ENCODE data around the gene ZBTB16.

The ZBTB16 gene, protein sequence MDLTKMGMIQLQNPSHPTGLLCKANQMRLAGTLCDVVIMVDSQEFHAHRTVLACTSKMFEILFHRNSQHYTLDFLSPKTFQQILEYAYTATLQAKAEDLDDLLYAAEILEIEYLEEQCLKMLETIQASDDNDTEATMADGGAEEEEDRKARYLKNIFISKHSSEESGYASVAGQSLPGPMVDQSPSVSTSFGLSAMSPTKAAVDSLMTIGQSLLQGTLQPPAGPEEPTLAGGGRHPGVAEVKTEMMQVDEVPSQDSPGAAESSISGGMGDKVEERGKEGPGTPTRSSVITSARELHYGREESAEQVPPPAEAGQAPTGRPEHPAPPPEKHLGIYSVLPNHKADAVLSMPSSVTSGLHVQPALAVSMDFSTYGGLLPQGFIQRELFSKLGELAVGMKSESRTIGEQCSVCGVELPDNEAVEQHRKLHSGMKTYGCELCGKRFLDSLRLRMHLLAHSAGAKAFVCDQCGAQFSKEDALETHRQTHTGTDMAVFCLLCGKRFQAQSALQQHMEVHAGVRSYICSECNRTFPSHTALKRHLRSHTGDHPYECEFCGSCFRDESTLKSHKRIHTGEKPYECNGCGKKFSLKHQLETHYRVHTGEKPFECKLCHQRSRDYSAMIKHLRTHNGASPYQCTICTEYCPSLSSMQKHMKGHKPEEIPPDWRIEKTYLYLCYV

DNA sequence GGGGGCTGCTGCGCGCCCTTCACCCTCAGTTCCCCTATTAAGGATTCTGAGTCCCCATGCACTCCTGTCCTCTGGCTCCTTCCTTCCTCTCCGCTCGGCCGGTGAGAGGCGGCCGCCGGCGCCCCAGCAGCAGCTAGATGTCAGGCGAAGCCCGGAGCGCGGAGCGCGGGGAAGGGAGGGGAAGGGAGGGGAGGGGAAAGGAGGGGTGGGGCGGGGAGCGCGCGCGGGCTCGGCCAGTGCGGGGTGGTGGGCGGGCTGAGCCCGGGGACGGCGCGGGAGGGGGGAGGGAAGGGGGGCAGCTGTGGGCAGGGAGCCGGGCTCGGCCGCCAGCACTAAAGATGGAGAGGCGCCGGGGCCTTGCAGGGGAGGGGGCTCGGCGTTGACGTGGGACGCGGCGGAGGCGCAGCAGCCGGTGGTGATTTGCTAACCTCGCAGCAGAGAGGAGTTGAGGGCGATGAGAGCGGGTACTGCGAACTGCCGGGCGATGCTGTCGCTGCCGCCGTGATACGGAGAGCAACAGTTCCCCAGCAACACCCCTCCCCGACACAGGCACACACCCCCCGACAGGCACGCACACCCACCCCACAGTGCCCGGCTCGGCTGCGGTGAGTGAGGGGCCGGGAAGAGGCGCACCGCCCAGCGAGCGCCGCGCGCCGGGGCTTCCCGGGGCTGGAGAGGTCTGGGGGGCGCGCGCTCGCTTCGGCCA is at the start of gene ZBTB16:
TSS of gene ZBTB16 (plus strand) at position 434 of the 706 bp plus-strand sequence. CDS start 3,590 bp downstream, outside the sequence.
- peak; percentile 90 for DNase-seq

- no peak for DNase-seq
Observed at GRCh38 chr11:114010931-114011330, 48.6 kb upstream of the ZBTB16 start.

DNA sequence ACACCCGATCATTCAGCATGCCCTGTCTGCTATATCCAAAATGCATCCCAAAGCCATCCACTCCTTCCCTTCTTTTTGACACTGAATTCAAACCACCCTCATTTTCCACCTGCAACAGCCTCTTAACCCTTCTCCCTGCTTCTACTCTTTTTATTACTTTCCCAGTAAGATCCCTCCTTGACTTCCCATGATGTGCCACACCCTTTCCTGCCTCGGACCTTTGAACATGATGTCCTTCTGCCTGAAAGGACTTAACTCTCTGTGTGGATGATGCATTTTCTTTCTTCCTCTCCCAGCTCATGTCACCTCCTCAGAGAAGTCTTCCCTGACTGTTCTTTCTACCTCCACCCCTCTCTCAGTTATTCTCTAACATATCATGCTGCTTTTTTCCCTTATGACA is 48.1 kb upstream of the ZBTB16 start:
- DNase-seq, result no peak

DNA sequence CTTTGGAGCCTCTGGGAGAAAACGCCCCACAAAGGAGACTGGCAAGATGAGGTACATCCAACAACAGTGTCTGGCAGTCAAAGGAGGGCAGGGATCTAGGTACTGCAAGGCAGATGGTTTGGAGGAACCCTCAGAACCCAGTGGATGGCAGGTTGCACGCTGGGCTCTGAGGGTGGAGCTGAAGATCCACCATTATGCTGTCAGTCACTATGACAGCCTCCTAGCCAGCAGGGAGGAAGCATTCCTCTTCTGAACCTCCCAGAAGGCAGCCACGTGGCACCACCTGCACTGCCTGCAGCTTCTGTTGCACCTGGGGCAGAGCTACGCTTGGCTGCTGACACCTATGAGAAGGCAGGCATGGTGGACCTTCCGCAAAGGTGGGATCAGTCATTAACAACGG is 44.4 kb upstream of the ZBTB16 start:
- no peak for DNase-seq

DNA sequence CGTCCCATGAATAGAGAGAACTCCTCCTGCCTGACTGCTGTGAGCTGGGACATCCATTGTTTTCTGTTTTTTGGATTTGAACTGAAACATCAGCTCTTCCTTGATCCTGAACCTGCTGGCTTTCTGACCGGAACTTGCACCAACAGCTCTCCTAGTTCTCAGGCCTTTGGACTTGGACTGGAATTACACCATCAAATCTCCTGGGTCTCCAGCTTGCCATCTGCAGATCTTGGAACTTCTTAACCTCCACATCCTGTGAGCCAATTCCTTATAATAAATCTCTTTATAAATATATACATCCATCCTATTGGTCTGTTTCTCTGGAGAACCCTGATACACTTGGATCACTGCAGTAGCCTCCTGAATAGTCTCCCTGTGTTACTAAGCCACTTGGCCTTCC is 42.5 kb upstream of the ZBTB16 start:
- DNase-seq, result no peak

- no peak for DNase-seq
Observed at GRCh38 chr11:114017723-114018122, 41.8 kb upstream of the ZBTB16 start.

DNA sequence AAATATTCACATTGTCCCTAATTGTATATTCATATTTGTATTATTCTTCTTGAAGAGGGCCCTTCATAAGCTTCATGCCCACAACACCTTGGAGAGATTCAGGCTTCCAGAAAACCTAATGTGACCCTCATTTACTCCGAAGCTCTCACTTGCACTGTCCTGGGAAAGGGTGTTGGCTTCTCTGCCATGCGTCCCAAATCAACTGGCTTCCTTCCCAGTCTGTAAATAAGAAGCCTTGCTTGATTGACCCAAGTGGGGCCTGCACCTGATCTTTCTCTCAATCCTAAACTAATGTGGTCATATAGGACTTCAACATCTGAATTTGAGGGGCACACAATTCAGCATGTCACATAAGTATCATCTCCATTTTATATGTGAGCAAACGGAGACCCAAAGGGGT is 40.5 kb upstream of the ZBTB16 start:
- DNase-seq, result no peak

DNA sequence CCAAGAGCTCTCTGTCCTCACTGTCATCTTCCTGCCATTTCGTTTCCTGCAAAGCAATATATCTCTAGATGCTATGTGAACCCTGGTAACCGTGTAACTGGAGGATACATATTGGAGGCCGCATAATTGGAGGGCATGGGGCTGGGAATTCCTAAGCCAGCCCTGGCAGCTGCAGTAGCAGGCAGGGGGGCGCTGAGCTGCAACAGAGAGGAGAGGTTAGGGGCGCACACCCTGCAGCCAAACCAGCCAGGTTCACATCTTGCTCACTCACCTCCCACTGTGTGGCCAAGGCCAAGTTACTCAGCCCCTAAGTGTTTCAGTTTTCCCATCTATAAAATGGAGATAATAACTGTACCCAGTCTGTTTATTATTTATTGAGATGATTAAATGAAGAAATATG is 39.9 kb upstream of the ZBTB16 start:
- no peak for DNase-seq

DNA sequence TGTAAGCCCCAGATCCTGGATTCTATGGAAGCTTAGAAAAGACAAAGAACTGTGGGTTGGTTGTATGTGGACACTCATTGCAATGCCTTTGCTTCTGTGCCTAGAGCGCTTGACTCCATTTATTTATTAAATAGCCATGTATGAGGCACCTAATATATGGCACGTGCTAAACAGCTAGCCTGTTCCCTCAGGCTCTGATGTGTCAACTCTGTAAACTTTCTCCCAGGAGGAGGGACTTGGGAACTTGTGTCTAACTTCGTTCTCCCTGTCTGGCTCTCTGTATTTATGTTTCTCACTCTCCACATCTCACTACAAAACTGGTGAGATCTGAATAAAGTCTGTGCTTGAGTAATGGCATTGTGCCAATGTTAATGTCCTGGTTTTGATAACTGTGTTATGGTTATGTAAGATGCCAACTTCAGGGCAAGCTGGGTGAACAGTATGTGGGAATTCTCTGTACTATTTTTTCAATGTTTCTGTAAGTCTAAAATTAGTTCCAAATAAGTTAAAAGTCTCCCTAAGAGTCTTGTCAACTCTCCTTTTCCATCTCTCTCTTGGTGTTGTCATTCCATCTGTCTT is 34.1 kb upstream of the ZBTB16 start:
- no peak for DNase-seq

DNA sequence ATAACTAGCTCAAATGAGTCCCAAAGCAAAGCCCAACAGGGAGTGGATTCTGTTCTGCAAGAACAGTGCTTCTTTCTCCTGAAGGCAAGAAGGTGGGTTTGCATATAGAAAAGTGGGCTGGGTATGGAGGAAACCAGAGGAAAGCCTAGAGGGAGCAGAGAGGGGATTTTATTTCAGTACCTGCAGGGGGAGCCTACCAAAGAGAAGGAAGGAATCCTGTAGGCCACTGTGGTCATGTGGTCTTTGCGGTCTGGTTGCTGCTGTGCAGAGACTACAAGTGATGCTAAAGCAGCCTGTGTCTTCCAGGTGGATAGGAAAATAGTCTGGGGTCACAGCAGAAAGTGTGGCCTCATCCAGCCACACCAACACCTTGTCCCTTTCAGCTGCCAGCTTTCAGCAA is 33.2 kb upstream of the ZBTB16 start:
- DNase-seq, result no peak

DNA sequence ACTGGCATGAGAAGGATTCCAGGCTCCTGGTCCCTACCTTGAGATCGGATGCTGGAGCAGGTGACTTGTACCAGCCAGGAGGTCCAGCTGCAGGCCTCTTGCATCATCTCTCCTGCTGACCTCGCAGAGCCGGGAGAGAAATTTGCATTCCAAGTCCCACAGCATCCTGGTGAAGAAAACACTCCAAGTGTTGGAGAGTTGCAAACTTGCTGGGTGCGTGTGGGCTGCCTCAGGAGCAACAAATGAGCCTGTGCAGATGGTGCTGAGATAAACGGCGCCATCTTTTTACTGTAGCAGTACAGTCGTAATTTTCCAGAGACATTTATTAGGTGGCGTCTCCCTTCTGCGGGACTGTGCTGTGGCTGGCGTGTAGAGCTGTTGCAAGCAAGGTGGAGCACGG is 32.1 kb upstream of the ZBTB16 start:
- no peak for DNase-seq

DNA sequence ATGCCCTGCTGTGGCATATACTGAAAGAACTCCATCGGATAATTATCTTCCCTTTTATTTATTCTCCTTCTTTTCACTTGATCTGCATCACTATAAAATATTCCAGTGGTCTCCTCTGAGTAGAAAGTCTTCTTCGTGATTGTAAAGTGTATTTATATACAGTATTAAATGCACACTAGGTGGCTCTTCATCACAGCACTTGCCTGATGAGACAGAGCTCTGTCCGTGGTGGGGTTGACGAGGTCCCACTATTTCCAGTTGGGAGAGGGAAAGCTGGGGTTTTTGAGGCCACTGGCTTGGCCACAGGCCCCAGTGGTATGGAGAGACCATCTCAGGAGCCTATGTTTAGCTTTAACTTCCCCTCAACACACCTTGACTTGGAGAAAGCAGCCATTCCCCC is 31.6 kb upstream of the ZBTB16 start:
- DNase-seq, result no peak

DNA sequence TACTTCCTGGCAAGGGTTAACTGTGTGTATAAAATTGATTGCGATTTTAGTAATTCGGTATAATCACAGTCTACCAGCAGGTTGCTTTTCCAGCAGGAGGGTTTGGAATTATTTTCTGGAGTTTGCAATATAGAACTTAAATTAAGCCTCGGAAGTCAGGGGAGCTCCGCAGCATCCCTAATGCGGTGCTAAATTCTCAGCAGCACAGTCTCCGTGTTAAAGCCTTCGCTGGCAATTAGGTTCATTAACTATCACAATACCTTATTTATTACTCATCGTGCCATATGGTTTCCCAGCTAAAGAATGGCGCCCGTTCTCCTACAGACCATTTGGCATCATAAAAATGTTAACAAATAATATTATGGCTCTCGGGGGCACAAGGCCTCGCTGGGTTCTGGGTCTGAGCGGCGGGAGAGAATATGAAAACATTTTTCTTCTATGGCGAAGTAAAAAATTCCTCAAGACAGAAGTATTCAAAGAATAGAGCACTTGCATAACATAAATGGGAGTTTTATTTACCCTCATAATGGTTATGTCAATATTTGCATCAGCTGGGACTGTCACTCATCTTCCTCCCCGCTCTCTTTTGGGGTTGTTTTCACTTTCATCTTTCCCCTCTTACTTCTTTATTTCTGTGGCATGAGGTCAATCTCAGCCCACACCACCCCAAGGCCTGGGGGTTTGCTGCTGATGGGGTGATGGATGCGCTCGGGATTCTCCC is 28.1 kb upstream of the ZBTB16 start:
- no peak for DNase-seq

- DNase-seq, result no peak
Observed at GRCh38 chr11:114031967-114032320, 27.6 kb upstream of the ZBTB16 start.

DNA sequence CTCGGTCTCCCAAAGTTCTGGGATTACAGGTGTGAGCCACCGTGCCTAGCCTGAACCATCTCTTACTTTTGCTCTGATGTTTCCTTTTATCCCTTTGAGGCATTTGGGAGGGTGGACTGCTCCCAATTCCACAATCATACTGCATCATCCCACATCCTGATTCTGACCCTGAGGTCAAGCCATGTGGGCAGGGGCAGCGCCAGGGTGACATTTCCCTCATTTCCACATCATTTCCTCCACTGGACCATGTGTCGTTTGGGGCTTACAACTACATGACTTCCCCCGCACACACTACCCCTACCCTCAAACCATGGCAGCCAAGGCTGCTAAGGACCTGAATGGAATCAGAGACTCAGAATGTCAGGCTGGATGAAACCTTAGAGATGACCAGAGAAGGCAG is 26.4 kb upstream of the ZBTB16 start:
- no peak for DNase-seq

- DNase-seq, result no peak
Observed at GRCh38 chr11:114033572-114033971, 25.9 kb upstream of the ZBTB16 start.

GRCh38 chr11:114034956-114035355 is 24.6 kb upstream of the ZBTB16 start:
- DNase-seq, result no peak

DNA sequence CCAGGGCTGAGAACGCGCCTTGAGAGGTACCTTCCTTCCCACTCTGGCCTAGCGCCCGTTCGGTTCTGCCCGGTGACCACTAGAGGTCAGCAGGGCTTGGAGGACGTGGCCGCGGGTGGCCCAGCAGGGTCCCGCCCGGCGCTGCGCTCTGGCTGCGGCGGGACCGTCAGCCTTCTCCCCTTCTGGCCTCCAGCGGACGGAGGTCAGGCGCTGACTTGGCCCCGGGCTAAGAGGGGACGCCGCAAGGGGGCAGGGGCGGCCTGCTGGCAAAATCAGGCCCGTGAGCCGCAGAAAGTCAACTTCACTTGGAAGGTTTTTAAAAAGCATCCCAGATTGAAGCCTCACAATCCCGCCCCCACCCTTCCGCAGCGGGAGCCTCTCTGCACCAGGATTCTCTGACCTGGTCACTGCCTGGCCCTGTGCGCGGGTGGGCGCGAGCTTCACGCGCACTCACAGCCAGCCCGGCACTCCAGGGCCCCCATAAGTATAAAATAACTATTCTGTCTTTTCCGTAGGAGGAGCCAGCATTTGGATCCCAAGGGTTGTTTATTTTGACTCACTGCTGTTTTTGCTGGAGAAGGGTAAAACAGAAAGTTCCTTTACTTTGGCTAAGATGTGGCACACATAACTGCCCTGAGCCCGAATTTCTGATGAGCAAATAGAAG is 23.2 kb upstream of the ZBTB16 start:
- peak; percentile 85 for DNase-seq

DNA sequence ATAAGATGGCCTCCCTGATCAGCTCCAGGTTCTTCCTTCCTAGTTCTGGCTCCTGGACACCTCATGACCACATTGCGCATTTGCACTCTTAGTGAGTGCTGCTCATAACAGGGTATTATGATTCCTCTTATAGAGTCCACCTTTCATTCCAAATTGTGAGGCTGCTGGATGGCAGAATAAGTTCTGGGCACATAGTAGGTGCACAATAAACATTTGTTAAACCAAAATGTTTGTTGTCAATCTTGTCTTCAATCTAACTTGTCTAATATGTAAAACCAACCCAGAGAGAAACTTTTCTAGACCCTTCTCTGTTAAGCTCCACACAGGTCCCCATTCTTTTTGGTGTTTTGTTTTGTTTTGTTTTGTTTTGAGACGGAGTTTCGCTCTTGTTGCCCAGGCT is 22.6 kb upstream of the ZBTB16 start:
- DNase-seq, result no peak

- DNase-seq, result no peak
Observed at GRCh38 chr11:114039551-114039950, 20.0 kb upstream of the ZBTB16 start.

GRCh38 chr11:114040706-114041211 is 18.8 kb upstream of the ZBTB16 start:
- no peak for DNase-seq

GRCh38 chr11:114042234-114042633 is 17.3 kb upstream of the ZBTB16 start:
- no peak for DNase-seq

Data from femur (tissue), 1 donor.